CD4-positive, alpha-beta T cell treated with Interleukin-15 for 1 hour (primary cell): ENCODE results near the gene CDK5RAP1.

Experiments
- DNase-seq: peaks from one replicate; pipeline ENCODE4 v3.0.0-alpha.2; 2020

Gene CDK5RAP1

DNA sequence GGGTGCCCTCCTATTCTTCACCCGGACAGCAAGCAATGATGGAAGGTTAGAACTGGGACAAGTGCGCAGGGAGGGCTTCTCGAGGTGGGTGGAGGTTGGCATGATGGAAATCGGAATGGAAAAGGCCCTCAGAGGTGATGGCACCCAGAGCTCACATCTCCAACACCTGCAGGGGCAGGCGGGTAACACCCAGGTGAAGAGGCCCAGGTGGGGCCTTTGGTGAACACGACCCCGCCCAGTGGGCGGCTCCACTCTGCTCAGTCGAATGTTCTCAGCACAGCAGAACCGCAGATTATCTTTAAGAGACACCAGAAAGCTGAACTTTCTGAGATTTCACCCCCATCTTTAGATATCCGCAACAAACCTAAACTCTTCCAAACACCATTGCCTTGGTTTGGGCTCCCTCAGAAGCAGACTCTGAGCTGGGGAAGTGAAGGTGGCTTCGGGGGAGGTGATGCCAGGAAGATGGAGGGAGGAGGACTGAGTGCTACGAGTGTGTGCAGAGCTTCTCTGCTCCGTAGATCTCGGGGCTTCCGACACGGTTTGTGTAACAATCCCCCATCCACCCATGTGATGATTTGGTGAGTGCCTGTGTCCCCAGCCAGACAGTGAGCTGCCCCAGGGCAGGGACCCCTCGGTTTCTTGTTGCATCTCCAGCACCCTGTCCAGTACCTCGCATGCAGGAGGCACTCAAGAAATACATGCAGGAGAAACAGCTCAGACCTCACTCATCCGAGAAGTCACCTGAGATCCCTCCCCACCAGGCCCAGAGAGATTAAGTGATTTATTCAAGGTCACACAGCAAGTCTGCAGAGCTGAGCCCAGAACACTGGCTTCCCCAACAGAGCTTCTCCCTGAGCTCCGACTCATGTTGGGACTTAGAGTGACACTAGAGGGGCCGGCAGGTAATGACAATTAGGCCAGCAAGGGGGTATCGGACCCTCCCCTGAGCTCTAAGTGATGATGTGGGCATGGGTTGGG is 72.9 kb downstream of the CDK5RAP1 start:
- no peak for DNase-seq

- no peak for DNase-seq
Observed at GRCh38 chr20:33325350-33325749, 76.0 kb downstream of the CDK5RAP1 start.

DNA sequence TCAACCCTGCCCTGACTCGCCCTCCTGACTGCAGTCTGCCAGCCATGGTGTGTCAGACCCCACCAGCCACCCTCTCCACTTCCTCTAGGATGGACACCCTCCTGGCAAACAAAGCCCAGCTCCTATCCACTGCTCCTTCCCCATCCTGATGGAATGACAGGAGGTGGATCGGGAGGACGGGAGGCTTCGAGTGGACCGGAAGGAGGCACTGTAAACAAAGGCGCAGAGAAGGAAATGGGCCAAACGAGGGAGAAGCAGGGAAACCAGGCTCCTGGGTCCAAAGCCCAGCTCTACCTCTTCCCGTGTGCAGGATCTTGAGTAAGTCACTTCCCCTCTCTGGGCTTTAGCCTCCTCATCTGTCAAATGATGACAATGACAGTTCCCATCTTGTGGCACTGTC is 78.1 kb downstream of the CDK5RAP1 start:
- DNase-seq = no peak

- DNase-seq = no peak
Observed at GRCh38 chr20:33322456-33322855, 78.9 kb downstream of the CDK5RAP1 start.

GRCh38 chr20:33320006-33320405 is 81.3 kb downstream of the CDK5RAP1 start:
- DNase-seq = no peak

DNA sequence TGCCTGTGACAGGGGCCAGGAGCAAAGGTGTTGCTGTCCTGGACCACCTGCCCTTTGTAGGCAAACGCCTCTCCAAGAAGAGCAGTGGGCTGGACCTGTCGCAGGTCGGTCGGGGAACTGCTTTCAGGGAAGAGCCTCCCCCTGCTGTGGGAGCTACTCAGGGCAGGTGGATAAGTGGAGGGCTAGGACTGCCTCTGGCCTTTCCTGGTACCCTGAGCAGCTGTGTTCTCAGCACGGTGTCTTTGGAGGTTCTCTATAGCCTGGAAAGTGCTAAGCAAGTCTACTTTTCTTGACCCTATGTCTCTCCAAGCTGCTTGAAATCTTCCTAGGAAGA is 83.3 kb downstream of the CDK5RAP1 start:
- no peak for DNase-seq

- DNase-seq = no peak
Observed at GRCh38 chr20:33317424-33318095, 83.8 kb downstream of the CDK5RAP1 start.

DNA sequence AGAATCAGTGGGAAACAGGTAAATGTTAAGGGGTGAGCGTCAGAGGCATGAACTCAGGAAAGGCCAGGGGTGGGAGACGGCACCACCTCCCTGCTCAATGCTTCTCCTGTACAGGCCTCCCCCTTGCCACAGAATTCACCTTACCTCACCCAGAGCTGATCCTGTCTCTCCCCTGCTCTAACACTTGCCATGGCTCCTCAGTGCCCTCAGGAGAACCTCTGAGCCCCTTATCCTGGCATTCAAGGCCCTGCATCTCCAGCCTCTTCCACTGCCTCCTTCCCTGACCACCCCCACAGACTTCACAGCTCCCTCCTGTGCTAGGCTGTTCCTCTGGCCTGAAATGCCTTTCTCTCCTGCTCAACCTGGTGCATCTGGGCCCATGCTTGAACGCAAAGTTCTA is 84.4 kb downstream of the CDK5RAP1 start:
- no peak for DNase-seq

DNA sequence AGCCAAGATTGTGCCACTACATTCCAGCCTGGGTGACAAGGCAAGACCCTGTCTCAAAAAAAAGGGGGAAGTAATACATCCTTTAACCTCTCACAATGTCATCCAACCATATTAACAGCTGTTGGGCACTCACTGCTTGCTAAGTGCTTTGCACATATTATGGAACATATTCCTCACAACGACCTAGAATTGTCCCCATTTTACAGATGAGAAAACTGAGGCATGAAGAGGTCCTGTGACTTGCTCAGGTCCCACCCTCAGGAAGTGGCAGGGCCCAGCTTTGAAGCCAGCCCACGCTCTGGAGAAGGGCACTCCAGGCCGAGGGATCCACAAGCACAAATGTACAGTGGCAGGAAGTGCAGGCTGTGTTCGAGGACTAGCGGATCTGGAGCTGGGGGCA is 85.0 kb downstream of the CDK5RAP1 start:
- no peak for DNase-seq

GRCh38 chr20:33313686-33314314 is 87.5 kb downstream of the CDK5RAP1 start:
- no peak for DNase-seq

DNA sequence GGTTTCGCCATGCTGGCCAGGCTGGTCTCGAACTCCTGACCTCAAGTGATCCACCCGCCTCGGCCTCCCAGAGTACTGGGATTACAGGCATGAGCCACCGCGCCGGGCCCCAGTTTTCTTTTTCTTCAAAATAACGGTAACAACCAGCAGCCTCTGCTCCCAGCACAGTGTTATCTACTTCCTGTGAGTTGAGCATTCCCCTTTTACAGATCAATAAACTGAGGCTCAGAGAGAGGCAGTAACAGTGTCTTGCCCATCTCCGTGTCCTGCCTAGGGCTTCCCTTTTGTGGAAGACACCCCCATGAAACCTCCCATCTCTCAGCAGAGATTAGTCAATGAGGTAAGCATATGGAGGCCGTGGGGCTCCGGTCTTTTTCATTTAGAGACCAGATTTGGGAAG is 88.7 kb downstream of the CDK5RAP1 start:
- DNase-seq = no peak

DNA sequence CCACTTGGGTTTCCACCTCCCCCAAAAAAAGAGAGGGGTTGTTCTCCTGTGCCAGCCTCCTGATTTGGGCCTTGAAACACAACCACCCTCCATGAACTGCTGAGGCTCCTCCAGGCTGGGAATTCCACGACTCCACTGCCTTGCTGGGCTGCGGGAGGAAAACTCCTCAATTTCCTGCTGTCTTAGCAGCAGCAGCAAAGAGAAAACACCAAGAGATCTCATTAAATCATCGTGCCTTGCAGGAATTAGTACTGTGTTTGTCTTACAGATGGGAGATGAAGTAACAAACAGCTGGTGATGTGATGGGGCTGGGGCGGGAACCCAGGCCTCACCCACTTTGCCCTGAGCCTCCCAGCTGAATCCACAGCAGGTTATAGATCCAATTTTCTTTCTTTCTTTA is 89.3 kb downstream of the CDK5RAP1 start:
- DNase-seq = no peak

DNA sequence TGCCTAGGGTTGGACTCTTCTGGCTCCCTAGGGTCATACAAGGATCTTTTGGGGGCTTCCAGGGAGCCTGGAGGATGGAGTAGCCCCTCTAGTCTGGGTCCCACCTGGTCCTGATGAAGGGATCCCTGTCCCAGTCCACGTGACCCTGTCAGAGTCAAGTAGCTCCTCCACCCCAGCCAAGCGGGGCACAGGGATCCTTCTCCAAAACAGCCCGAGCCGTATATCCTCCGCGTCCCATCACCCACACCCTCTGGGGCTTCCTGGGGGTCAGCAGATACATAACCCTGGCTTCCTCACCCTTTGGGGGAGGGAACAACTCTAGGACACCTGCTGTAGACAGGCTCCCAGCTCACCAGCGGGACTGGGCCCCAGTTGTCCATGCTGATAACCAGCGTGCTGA is 90.3 kb downstream of the CDK5RAP1 start:
- no peak for DNase-seq

DNA sequence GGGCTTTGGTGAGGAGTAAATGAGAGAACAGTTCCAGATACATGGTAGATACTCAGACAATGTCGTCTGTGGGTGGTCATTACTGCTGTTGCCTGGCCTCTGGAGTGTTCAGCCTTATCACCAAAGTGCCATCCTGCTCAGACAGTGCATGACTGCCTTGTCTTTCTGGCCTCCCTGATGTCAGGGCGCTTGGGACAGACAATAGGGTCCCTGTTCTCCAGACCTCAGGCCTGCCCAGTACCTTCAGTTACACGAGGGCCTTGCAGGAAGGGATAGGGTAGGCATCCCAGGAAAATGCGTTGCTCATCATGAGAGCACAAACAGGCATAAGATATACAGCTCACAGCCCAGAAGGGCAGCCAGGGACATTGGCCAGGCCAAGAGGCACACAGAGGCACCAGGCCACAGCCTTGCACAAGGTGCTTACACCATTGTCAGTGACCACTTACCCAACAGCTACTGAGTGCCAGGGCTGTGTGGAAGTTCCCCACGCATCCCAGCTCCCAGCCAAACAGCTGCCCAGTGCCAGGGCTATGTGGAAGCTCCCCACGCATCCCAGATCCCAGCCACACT is 90.9 kb downstream of the CDK5RAP1 start:
- no peak for DNase-seq

DNA sequence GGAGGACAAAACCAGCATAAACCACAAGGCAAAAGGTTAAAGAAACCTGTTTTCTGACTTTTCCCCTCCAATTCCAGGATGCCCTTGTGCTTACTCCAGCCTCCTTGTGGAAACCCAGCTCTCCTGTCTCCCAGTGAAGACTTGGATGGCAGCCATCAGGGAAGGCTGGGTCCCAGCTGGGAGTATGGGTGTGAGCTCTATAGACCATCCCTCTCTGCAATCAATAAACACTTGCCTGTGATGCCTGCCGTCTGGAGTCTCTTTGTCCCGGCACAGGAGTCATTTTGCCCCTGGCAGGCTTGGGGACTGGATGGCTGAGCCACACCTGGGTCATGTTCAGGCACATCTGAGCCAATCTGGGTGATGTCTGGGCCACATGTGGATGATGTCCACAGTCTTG is 91.7 kb downstream of the CDK5RAP1 start:
- no peak for DNase-seq
